Measurements from ENCODE around the gene FRMD5.

DNA sequence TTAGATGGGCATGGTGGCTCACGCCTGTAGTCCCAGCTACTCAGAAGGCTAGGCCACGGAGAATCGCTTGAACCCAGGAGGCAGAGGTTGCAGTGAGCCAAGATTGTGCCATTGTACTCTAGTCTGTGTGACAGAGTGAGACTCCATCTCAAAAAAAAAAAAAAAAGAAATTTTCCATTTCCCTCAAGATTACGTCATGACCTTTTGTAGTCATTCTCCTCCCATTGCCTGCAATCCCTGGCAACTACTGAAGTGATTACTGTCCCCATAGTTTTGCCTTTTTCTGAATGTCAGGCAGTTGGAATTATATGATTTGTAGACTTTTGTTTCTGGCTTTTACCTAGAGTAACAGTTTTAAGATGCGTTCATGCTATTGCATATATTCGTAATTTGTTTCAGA, 340.3 kb downstream of the FRMD5 start:
- TF ChIP-seq EZH2 (IDR thresholded peaks at IDR 0.05; ENCODE audit: borderline replicate concordance, low read depth, low read length, severe bottlenecking): no peak
- TF ChIP-seq, protein P1, sequence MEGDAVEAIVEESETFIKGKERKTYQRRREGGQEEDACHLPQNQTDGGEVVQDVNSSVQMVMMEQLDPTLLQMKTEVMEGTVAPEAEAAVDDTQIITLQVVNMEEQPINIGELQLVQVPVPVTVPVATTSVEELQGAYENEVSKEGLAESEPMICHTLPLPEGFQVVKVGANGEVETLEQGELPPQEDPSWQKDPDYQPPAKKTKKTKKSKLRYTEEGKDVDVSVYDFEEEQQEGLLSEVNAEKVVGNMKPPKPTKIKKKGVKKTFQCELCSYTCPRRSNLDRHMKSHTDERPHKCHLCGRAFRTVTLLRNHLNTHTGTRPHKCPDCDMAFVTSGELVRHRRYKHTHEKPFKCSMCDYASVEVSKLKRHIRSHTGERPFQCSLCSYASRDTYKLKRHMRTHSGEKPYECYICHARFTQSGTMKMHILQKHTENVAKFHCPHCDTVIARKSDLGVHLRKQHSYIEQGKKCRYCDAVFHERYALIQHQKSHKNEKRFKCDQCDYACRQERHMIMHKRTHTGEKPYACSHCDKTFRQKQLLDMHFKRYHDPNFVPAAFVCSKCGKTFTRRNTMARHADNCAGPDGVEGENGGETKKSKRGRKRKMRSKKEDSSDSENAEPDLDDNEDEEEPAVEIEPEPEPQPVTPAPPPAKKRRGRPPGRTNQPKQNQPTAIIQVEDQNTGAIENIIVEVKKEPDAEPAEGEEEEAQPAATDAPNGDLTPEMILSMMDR (IDR thresholded peaks at IDR 0.05; ENCODE audit: borderline replicate concordance, extremely low read depth, low read length, poor library complexity, severe bottlenecking): no peak
